Hematopoietic multipotent progenitor cell treated with erythropoietin and hydrocortisone succinate and interleukin-3 and kit ligand, for 8 days (in vitro differentiated cells): ENCODE data around the gene DMRTC2.

Experiments used
- DNase-seq: peaks from one replicate; pipeline ENCODE4 v3.0.0-alpha.2; 2015

Gene DMRTC2

DNA sequence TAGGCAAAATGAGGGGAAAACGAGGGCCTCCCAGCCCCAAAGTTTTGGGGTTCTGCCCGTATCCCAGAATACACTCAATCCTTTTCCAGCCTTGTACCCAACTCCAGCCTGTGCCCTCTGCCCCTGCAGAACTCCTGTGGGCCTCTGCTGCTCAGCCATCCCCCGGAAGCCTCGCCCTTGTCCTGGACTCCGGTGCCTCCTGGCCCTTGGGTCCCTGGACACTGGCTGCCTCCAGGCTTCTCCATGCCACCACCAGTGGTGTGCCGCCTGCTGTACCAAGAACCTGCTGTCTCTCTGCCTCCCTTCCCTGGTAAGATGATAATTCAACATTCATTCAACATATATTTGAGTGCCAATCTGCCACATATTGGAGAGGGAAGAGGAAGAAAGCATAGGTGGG, 3.8 kb downstream of the DMRTC2 start:
- no peak for DNase-seq

DNA sequence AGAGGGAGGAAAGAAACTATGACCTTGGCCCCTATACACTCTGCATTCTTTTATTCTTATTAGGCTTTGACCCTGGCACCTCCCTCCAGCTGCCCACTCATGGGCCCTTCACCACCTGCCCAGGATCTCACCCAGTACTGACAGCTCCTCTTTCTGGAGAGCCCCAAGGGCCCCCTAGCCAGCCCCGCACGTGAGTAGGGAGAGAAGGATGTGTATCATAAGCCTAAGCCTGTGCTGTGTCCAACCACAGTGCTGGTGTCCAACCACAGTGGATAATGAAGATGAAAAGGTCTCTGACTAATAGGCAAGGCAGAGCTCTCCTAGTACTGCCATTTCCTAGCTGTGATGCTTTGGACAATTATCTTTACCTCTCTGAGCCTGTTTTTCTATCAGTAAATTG, 4.2 kb downstream of the DMRTC2 start:
- DNase-seq = no peak

DNA sequence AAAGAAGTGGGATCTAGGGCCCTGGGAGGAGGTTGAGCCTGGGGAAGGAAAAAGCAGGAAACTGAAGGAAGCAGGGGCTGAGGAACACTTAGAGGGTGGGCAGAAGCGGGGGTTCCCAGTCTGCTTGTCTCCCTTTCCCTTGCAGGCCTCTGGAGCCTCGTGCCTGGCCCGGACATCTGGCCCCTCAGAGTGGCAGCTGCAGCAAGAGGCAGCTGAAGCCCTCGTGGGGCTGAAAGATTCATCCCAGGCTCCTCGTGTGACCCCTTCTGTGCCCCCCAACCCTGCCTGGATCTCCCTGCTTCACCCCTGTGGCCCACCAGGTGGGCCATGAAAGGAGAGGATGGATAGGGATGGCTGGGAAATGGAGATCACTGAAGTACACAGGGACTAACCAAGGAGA, 5.5 kb downstream of the DMRTC2 start:
- no peak for DNase-seq

DNA sequence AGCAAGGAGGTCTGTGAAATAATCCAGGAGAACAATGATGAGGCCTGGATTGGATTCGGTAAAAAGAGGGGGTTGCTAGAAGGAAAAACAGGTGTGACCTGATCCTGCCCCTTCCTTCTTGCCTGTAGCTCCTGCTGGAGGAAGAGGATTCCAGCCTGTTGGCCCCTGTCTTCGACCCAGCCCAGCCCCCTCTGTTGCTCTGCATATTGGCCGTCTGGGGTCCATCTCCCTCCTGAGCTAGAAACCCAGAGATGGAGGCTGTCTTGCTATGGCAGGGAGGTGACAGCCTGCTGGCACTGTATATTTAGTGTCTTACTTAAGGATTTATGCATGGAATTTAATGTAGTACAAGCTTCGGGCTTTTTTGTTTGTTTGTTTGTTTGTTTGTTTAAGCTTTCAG, 6.6 kb downstream of the DMRTC2 start:
- DNase-seq = no peak

DNA sequence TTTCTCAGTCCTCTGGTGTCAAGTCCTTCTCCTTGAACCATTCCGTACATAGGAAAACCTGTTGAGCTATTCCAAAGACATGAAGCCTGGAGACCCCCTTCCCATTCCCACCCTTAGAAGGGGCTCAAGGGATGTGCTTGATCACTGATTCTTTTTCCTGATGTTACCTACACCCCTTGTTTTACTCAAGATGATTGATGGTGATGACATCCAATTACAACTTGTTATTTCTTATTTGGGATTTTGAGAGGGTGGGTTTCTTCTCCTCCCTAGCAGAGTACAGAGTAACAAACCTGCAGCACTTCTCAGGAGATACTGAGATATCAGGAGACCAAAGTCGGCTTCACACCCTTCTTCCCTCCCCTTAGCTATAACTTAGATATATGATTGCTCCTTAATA, 8.5 kb downstream of the DMRTC2 start:
- DNase-seq = no peak

DNA sequence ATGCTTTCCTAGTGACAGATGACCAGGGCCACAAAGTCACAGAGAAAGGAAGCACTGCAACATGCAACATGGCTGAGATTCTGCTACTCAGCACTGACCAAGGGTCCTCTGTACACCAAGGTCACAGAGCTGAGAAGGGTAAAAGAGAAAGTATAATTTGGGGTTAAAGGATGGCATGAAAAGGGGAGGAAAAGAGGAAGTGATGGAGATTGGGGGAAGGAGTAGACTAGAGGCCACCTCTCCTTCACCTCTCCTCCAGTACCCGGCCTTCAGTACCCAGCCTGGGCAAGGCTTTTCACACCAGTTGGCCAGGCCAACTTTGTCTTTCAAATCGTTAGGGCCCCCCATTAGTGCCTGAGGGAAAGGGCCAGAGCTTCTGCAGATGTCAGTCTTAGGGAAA, 8.9 kb downstream of the DMRTC2 start:
- no peak for DNase-seq

DNA sequence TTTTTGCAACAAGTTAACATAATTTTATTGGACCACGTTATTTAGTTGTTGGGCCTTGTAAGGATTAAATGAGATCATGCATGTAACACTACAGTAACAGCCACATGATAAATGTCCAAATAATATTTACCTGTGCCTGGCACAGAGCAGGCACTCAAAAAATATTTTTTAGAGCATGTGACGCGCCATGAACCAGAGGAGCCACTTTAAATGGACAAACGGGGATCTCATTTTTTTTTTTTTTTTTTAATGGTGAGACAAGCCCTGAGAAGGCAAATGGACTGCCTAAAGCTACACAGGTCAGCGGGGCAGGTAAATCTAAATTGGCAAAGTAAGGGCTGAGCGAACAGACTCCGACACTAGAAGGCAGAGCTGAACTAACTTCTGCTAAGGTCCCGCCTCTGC, 14.4 kb downstream of the DMRTC2 start:
- DNase-seq = no peak

DNA sequence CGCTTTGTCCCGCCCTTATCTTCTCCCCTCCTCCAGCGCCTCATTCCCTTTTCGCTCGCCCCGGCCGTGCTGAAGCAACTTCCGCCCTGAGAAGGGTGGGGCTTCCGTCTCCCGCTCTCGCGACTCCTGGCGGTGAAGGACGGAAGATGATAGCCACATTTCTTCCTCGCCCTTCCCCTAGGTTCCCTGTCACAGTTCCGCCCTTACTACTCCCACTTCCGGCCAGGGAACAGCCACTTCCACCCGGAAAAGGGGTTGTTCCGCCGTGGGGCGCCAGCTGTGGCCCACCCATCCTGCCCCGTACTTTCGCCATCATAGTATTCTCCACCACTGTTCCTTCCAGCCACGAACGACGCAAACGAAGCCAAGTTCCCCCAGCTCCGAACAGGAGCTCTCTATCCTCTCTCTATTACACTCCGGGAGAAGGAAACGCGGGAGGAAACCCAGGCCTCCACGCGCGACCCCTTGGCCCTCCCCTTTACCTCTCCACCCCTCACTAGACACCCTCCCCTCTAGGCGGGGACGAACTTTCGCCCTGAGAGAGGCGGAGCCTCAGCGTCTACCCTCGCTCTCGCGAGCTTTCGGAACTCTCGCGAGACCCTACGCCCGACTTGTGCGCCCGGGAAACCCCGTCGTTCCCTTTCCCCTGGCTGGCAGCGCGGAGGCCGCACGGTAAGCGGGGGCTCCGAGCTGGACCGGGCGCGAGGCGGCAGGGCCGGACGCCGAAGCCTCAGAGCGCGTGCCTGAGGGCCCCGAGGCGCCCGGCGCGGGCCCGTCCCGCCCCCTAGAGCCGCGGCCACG, 15.0 kb downstream of the DMRTC2 start, which contains the start of gene RPS19:
RPS19 (plus strand) TSS at position 638 of the 801 bp plus-strand sequence. CDS start 520 bp downstream, outside the sequence.
- peak; percentile 99 for DNase-seq

DNA sequence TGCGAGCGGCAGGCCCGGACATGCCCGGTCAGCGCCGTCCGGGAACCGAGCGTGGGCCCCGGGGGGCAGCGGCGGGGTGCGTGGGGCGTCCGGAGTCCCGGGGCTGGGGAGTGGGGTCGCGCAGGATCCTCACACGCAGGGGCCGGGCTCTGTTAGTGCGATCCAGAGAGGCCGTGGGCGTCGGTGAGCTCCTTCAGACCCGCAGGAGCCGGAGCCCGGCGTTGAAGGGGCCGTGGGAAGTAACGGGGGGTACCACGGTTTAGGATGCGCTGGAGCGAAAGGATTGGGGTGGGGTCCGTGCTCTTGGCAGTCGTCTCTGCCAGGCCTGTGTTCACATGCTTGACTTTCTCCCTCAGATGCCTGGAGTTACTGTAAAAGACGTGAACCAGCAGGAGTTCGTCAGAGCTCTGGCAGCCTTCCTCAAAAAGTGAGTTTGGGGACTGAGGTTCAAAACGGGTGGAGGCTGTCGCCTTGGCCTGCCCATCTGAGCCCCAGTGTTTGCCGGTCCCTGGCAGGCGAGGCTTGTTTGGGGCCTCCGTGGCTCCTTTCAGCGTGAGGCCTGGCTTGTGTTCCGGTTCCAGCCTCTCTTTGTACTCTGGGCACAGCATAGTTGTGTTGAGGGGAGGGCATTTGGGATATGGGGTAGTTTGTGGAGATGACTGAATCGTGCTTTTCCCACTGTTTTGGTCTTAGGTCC, 15.7 kb downstream of the DMRTC2 start:
- DNase-seq = peak; percentile 34

DNA sequence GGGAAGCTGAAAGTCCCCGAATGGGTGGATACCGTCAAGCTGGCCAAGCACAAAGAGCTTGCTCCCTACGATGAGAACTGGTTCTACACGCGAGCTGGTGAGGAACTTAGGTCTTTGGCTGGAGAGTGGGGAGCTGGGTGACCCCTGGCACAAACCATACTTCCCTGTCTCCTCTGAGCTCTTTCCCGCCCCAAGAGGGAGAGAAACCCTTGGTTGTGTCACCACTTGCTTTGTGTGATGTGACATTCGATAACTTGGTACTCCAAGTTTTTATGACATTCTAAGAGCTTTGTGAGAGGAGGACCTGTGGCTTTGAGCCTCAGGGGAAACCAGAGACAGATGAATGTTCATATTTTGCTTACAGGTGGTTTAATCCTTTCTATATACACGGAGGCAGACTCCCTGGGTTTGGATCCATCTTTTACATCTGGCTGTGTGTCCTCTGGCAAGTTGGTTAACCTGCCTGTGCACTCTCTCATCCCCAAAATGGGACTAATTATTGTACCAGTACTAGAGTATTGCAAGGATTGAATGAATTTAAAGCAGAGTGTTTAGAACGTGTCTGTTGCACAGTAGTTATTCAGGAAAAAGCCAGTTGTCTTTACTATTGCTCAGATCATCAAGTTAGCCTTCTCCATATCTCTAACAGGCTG, 16.4 kb downstream of the DMRTC2 start:
- peak; percentile 21 for DNase-seq

DNA sequence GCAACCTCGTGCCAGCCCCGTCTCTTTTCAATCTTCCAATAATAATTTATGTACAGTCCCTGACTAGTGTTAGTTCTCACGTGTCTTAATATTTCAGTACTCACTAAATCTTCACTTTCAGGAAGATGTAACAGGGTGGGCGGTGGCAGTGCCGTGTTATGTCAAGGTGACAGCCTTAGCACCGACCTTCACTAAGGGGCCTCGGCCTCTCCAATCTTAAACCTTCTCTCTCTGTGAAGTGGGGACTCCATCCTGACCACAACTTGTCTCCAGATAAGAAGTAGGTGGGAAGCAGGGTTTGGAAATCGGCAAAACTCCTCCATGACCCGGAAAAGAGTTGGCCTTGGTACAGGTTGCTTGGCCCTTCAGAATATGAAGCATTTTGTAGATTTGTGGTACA, 17.0 kb downstream of the DMRTC2 start:
- no peak for DNase-seq

DNA sequence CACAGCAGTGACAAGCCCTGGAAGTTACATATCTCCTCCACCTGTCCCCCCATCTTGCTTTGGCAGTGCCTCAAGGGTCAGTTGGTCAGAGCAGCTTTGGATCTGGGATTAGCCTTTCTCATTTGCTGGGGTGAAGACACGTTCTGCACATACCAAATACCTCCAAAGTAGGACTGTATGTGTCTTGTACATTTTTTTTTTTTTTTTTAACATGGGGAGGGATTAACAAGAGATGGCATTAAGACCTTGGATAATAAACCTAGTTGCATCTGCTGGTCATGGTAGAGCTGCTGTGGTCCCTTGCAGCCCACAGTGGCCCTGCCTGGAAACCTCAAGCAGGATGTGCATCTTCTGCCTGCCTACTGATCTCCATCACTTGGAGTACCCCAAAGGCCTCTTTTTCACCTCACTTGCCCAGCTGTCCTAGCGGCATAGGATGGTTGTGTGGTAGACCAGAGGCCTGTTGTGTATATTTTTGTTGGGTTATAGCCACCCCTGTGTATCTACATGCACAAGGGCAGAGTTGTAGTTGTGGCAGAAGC, 17.7 kb downstream of the DMRTC2 start:
- no peak for DNase-seq

DNA sequence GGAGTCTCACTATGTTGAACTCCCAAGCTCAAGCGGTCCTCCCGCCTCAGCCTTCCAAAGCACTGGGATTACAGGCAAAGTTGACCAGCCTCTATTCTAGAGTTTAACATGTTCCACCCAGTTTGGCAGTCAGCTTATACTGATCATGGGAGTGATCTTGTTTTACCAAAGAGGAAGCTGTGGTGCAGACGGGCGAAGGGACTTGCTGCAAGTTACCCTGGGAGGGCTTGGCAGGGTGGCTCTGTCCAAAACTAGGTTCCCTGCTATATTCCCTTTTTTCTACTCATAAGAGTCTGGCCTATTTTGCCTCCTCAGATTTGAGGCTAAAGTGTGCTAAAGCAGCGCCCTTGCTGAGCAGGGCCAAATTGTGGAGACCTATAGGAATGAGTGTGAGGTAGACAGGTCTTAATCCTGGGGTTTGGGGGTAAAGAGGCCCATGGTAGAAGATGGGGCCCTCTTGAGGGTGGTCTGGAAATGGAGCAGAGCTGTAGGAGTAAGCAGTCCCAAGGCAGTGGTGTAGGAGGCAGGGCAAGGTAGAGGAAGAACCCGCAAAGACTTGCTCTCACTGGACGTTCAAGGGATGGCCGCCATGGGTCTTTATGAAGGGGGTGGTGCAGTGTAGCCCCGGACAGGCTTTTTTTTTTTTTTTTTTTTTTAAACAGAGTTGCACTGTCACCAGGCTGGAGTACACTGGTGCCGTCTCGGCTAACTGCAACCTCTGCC, 18.5 kb downstream of the DMRTC2 start:
- no peak for DNase-seq

DNA sequence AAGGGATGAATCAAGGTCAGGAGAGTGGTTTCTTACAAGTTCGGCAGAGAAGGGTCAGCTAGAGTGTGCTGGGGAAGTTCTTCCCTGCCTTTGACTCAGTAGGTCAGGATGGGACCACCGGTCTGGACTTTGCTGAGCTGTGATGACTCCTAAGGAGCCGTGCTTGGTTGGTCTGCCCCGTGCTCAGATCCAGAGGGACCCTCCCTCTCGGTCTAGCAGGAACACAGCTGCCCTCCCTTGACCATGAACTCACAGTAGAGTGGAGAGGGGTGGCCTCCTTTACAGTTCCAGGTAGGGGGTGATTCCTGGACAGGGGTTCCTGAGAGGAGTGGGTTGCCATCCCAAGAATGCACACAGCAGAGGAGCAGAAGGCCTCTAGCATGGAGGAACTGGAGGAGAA, 19.5 kb downstream of the DMRTC2 start:
- no peak for DNase-seq

DNA sequence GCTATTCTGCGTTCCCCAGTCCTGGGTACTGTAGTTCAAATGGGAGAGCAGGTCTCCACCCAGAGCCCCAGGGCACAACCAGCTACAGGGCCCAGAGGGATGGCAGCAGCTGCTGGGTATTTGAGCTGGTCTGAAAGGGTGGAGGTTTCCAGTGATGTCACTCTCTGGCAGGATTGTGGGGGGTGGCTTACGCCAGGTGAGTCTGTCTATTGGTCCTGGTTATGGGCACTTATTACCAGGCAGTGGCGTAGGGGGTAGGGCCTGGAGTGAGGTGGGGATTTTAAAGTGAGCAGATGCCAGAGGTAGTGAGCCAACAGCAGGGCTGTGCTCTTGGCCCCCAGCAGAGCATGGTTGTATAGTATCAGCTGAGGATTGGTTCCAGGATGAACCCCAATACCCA, 21.4 kb downstream of the DMRTC2 start:
- DNase-seq = no peak

DNA sequence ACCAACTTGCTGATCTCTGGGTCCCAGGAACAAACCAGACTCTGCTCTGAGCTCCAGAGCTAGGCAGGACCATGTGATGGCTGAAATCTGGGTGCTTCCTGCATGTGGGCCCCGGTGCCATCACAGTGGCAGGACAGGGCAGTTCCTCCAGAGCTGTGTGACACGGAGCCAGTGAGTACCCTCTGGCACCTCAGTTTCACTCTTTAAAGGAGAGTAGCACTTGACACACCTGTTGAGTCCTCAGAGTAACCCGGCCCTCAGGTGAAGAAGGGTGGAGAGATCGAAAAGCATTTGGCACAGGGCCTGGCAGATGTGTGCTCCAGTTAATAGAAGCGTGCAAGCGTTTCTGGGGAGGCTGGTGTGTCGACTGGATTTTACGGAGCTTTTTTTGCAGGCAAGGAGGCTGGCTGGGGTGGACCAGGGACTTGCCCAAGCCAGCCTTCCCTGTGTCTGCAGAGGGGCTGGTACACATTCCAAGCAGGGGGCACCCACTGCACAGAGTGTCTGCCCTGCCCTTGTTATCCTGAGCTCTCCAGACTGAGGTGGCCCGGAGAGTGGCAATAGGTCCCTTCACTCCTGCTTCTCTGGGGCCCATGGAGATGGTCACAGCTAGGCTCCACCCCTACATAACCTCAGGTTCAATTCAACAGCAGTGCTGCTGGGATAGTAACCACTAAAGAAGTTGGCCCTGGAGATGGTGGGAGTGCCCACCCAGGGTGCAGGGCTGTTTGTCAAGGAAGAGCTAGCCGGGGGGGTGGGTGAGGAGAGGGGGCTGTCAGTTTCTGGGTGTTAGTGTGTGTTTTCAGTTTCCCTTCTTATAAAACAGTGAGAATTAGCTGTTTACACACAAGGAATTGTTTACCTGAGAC, 23.5 kb downstream of the DMRTC2 start:
- no peak for DNase-seq

DNA sequence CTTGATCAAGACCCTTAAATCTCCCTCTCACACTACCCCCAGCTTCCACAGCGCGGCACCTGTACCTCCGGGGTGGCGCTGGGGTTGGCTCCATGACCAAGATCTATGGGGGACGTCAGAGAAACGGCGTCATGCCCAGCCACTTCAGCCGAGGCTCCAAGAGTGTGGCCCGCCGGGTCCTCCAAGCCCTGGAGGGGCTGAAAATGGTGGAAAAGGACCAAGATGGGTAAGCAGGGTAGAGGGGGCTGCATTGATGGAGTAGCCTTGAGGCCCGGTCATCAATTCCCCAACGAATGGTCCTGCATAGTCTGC, 24.1 kb downstream of the DMRTC2 start:
- no peak for DNase-seq

DNA sequence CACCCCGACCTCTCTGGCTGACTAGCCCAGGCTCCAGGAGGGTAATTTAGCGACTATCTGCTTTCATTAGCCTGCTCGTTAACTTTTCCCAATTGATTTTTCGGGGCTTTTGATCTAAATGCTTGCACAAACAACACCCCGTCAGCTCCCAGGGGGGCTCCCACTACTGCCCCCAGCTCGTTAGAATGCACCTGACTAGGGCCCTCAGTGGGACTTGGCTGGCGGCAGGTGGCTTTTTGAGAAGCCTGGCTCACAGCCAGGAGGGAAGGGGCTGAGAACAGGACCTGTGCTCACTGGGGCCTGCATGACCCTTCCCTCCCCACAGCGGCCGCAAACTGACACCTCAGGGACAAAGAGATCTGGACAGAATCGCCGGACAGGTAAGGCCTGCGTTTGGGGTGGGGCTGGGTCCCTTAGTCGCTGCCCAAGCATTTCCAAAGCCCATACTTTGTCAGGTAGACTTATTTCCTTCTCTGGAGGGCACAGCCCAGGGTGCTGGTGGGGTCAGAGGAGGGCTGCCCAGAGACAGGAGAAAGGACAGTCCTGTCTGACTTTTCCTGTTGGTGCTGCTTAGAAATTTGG, 24.6 kb downstream of the DMRTC2 start:
- DNase-seq = no peak

DNA sequence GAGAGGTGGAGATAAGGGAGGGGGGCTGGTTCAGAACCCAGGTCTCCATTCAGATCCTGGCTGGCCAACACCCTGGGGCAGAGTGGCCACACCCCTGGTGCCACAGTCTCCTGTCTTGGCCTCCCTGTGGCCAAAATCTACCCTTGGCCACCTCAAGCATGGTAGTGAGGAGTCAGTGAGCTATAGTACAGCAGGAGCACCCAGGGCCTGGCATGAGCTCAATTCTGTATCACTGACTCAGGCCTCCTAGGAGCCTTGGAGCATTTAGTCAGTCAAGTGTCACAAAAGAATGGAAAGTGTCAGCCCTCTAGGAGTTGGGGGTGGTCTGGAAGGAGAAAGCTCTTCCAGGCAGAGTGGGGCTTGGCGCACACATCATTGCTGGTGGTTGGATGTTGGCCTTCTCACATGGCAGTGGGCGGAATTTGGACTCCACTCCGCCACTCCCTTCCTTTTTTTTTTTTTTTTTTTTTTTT, 25.6 kb downstream of the DMRTC2 start:
- peak; percentile 45 for DNase-seq

DNA sequence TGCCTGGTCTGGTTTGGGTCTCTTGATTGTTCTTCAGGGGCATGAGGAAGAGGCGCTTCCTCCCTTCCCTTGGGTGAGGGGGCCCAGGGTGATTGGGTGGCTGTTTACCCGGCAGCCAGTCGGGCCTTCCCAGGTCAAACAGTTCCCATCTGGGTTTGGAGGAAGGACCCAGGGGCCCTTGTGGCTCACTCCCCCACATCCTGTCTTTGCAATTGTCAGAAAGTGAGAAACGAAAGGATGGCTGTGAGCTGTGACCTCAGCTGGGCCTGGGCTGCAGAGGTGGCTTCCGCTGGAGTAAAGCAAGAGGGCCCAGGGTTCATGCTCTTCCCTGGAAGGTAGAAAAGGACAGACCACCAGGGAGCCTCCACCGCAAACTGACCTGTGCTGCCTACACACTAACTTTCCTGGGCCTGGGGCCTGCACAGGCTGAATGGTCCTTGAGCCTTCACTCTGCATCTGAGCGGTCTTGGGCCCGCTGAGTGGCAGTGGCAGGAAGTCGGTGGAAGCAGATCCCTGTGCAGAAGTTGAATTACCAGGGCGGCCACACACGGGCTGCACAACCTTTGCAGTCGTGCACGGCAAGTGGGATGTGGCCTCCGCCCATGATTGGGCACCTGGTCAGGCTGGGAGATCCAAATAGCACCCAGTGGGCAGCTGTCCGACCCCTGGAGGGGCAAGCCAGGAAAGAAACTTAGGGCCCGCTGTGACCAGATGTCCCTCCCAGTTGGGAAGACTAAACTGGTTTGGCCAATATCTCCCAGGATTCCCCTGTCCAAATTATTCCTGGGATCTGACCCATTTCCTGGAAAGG, 26.9 kb downstream of the DMRTC2 start:
- peak; percentile 20 for DNase-seq

DNA sequence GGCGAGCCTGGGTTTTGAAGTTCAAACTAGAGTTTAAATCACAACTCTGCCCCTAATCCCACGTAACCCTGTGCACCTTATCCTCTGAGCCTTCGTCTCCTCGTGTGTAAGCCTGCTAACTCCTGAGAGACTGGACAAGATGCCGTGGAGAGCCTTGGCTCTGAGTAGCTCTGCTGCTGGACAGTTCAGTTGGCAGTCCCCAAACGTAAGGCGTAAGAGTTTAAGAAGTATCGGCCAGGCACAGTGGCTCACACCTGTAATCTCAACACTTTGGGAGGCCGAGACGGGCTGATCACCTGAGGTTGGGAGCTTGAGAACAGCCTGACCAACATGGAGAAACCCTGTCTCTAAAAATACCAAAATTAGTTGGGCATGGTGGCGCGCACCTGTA, 27.5 kb downstream of the DMRTC2 start:
- DNase-seq = peak; percentile 30
